ENCODE results near the gene SNRNP48. TPM values are rescaled to one million over a fixed set of nuclear protein-coding genes. Genes with fewer than 3 reads are reported as not detected.

Gene SNRNP48
- total RNA-seq, 1 experiment from 2014 or later = 16.1 TPM

DNA sequence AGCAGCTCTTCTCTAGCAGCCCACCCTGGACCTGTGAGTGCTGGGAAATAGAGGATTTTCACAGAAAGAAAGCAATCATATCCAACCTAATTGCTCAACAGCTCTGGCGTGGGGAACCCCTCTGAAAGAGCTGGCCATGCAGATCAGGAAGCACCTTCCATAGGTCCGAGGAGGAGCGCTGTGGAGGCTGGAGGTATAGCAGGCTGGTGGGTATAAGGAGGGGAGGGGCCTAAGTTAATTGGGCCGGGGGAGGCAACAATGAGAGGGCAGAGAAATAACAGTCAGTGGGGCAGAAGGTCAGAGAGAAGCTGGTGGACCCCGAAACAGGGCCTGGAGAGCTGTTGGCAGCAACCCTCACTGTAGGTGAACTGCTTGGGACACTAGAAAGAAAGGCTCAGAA is 40.8 kb downstream of the SNRNP48 start:
- no peak overlapping the region for H3K27ac Mint-ChIP-seq (ENCODE audit: unreplicated experiment)
- H3K4me1 Mint-ChIP-seq (ENCODE audit: low read depth, unreplicated experiment) = no peaks in the 10 kb centered on the region
- intact Hi-C loops (cut with micrococcal nuclease; ENCODE audit: unreplicated experiment) = no loop called here
- CTCF ChIA-PET = no interaction called here
- H3K9me3 Mint-ChIP-seq (ENCODE audit: low read depth, unreplicated experiment) = no peaks in the 10 kb centered on the region
- no peaks in the 10 kb centered on the region for H3K36me3 Mint-ChIP-seq (ENCODE audit: insufficient read depth, unreplicated experiment)
- no TSS peak for BruUV-seq (replicated peaks)
- no peak for DNase-seq
- H3K27me3 Mint-ChIP-seq (ENCODE audit: unreplicated experiment) = peaks cover 28% of the 10 kb centered on the region
- H3K4me3 Mint-ChIP-seq (ENCODE audit: low read depth, unreplicated experiment) = no peak overlapping the region
- TF ChIP-seq, protein P1, sequence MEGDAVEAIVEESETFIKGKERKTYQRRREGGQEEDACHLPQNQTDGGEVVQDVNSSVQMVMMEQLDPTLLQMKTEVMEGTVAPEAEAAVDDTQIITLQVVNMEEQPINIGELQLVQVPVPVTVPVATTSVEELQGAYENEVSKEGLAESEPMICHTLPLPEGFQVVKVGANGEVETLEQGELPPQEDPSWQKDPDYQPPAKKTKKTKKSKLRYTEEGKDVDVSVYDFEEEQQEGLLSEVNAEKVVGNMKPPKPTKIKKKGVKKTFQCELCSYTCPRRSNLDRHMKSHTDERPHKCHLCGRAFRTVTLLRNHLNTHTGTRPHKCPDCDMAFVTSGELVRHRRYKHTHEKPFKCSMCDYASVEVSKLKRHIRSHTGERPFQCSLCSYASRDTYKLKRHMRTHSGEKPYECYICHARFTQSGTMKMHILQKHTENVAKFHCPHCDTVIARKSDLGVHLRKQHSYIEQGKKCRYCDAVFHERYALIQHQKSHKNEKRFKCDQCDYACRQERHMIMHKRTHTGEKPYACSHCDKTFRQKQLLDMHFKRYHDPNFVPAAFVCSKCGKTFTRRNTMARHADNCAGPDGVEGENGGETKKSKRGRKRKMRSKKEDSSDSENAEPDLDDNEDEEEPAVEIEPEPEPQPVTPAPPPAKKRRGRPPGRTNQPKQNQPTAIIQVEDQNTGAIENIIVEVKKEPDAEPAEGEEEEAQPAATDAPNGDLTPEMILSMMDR (IDR thresholded peaks at IDR 0.05; ENCODE audit: unreplicated experiment) = no peak

DNA sequence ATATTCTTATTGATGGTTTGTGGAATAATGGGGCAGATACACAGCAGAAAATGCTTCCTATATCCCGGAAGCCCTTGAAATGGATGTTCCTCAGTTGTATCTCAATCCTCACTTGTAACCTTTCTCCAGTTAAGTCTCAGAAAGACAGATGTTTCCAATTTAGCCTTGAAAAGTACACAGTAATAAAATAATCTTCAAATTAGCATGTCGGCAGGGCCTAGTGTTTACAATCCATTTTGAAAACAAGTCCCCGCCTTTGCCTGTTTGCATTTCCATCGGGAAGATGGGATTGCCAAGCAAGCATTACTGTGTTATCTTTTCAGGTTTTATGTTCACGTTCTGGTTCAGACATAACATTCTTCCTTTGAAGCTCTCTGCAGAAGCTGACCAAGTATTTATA is 41.5 kb downstream of the SNRNP48 start:
- Mint-ChIP-seq H3K4me3 (ENCODE audit: low read depth, unreplicated experiment) (no peak overlapping the region), H3K4me1 (ENCODE audit: low read depth, unreplicated experiment) (no peaks in the 10 kb centered on the region), H3K9me3 (ENCODE audit: low read depth, unreplicated experiment) (no peaks in the 10 kb centered on the region), H3K27ac (ENCODE audit: unreplicated experiment) (no peak overlapping the region), H3K27me3 (ENCODE audit: unreplicated experiment) (peaks cover 28% of the 10 kb centered on the region), H3K36me3 (ENCODE audit: insufficient read depth, unreplicated experiment) (no peaks in the 10 kb centered on the region)
- TF ChIP-seq, protein P1 (IDR thresholded peaks at IDR 0.05; ENCODE audit: unreplicated experiment) = no peak
- no TSS peak for BruUV-seq (replicated peaks)
- CTCF ChIA-PET = no interaction called here
- no peak for DNase-seq
- intact Hi-C loops (cut with micrococcal nuclease; ENCODE audit: unreplicated experiment) = no loop called here

DNA sequence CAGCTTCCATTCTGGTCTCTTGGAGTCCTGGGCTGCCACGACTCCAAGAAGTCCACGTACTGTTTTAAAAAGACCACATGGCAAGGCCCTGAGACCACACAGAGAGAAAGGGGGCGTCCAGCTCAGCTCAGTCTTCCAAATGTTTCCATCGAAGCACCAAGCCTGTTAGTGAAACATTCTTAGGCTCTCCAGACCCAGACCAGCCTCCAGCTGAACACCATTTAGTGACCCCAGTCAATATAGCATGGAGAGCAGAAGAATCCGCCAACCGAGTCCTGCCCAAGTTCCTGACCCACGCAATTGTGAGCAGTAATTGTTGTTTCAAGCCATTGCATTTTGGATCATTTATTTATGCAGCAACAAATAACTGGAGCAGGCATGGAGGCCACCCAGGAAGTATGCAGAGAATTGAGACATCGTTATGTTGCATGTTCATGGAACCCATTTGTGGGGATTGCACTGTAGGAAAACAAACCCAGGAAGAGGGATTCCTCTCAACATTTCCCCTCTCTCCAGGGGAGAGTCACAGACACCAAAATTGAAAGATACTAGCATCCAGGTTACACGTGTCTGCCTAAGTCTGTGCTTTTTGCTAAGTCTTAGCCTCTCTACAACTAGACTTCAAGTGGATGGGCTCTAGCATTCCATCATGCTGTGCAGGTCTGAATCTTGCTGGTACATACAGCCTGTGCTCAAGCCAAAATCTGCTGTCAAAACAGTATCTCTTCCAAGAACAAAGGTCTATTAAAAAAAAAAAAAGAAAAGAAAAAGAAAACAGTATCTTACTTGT is 42.7 kb downstream of the SNRNP48 start:
- TF ChIP-seq, protein P1 (IDR thresholded peaks at IDR 0.05; ENCODE audit: unreplicated experiment) = no peak
- DNase-seq = no peak
- CTCF ChIA-PET = no interaction called here
- H3K4me1 Mint-ChIP-seq (ENCODE audit: low read depth, unreplicated experiment) = no peaks in the 10 kb centered on the region
- H3K9me3 Mint-ChIP-seq (ENCODE audit: low read depth, unreplicated experiment) = no peaks in the 10 kb centered on the region
- no peak overlapping the region for H3K4me3 Mint-ChIP-seq (ENCODE audit: low read depth, unreplicated experiment)
- intact Hi-C loops (cut with micrococcal nuclease; ENCODE audit: unreplicated experiment) = no loop called here
- no peak overlapping the region for H3K27ac Mint-ChIP-seq (ENCODE audit: unreplicated experiment)
- H3K27me3 Mint-ChIP-seq (ENCODE audit: unreplicated experiment) = peaks cover 28% of the 10 kb centered on the region
- no TSS peak for BruUV-seq (replicated peaks)
- H3K36me3 Mint-ChIP-seq (ENCODE audit: insufficient read depth, unreplicated experiment) = no peaks in the 10 kb centered on the region

DNA sequence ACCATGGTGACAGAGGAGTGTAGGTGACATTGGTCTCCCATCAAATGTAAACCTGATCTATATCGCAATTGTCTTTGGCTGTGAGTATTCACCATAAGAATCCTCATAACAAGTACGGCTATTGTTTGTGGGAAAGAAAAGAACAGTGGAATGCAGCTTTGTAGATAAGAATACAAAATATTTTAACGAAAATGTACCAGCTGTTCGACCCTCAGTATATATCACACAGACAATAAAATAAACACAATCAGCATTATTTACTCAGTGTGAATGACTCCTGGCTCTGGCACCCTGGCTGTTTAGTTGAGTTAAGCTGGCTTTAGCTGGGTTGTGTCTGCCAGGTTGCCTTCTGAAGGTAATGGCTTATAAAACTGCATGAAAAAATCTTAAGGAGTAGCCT is 43.4 kb downstream of the SNRNP48 start:
- H3K27ac Mint-ChIP-seq (ENCODE audit: unreplicated experiment) = no peak overlapping the region
- H3K27me3 Mint-ChIP-seq (ENCODE audit: unreplicated experiment) = peaks cover 22% of the 10 kb centered on the region
- TF ChIP-seq, protein P1 (IDR thresholded peaks at IDR 0.05; ENCODE audit: unreplicated experiment) = no peak
- H3K9me3 Mint-ChIP-seq (ENCODE audit: low read depth, unreplicated experiment) = no peaks in the 10 kb centered on the region
- BruUV-seq (replicated peaks) = no TSS peak
- intact Hi-C loops (cut with micrococcal nuclease; ENCODE audit: unreplicated experiment) = no loop called here
- H3K4me1 Mint-ChIP-seq (ENCODE audit: low read depth, unreplicated experiment) = no peaks in the 10 kb centered on the region
- H3K36me3 Mint-ChIP-seq (ENCODE audit: insufficient read depth, unreplicated experiment) = no peaks in the 10 kb centered on the region
- no peak for DNase-seq
- CTCF ChIA-PET = no interaction called here
- H3K4me3 Mint-ChIP-seq (ENCODE audit: low read depth, unreplicated experiment) = no peak overlapping the region

Data from Calu3 (cell line).